Heart right ventricle (tissue), 16 donors: ENCODE data around the gene TUBG2. TPM values are rescaled to one million over a fixed set of nuclear protein-coding genes. Genes with fewer than 3 reads are reported as not detected.

Experiments
- ATAC-seq, 8 donors: fragments of 200-7000 bp; cut with Tn5 transposase; one replicate each; pipeline ENCODE4 v1.9.1; 2020; ENCODE audit warnings: mild to moderate bottlenecking in 8 of 8, moderate library complexity in 8 of 8, moderate number of reproducible peaks in 1 of 8
- DNase-seq, 2 donors: peaks; one replicate each; pipeline ENCODE4 v3.0.0-alpha.2; 2020
- H3K27ac ChIP-seq, 10 donors: fragments of 200-600 bp; sonication (generic) in 2 of 10; one replicate each; pipeline versions ENCODE4 v1.5.0 to v1.8.0; 2020 to 2022; ENCODE audit warnings: mild to moderate bottlenecking in 3 of 10
- H3K27me3 ChIP-seq, 7 donors: fragments of 200-600 bp; one replicate each; pipeline ENCODE4 v1.8.0; 2021 to 2022; ENCODE audit warnings: mild to moderate bottlenecking in 2 of 7
- H3K36me3 ChIP-seq, 9 donors: fragments of 200-600 bp; sonication (generic) in 1 of 9; one replicate each; pipeline versions ENCODE4 v1.5.0 to v1.8.0; 2020 to 2022; ENCODE audit warnings: mild to moderate bottlenecking in 2 of 9
- H3K4me1 ChIP-seq, 9 donors: fragments of 200-600 bp; sonication (generic) in 1 of 9; one replicate each; pipeline versions ENCODE4 v1.5.0 to v1.8.0; 2020 to 2022; ENCODE audit warnings: mild to moderate bottlenecking in 4 of 9
- H3K4me3 ChIP-seq, 10 donors: fragments of 200-600 bp; sonication (generic) in 2 of 10; one replicate each; pipeline versions ENCODE4 v1.5.0 to v1.8.0; 2020 to 2022; ENCODE audit warnings: mild to moderate bottlenecking in 7 of 10, moderate library complexity in 2 of 10
- H3K9me3 ChIP-seq, 11 donors: fragments of 200-600 bp in 10 of 11; sonication (generic) in 2 of 11; one replicate each; pipeline versions ENCODE4 v1.5.0 to v1.8.0; 2013 to 2022; ENCODE audit warnings: mild to moderate bottlenecking in 2 of 11, control low read depth in 1 of 11, moderate library complexity in 1 of 11
- WGBS, 2 donors: extraction: QIAGEN DNeasy Blood & Tissue Kit; methylation state at CpG; one replicate each; pipeline ENCODE4 v1.1.7; 2013; ENCODE audit warnings: inconsistent platforms in 1 of 2; 5-methylcytosine and 5-hydroxymethylcytosine counted together
- intact Hi-C, 10 donors: fragments of 100-400 bp; cut with DNase I; formaldehyde crosslinking; loops; one replicate each; pipeline versions ENCODE4 v1.11.1 to v1.14.2; 2022
- polyA plus RNA-seq, 2 donors: library from polyadenylated mRNA; stranded (reverse); fragments of 200-250 nt; gene quantifications; one replicate each; pipeline ENCODE4 v1.2.3, GENCODE V29; 2013
- total RNA-seq, 10 donors: library from RNA; stranded (reverse); fragmentation: NEBNext Ultra II Directional in 3 of 10; extraction: Animal tissue kit (Norgen Biotek cat#: 25700) in 3 of 10; gene quantifications; one replicate each; pipeline versions ENCODE4 v1.2.1 to v1.2.4, GENCODE V29; 2021 to 2023
- TF ChIP-seq, protein P1 (sequence below), 9 donors: fragments of 200-600 bp; sonication (generic) in 2 of 9; IDR thresholded peaks; one replicate each; pipeline versions ENCODE4 v1.5.0 to v1.8.0; 2021 to 2022; ENCODE audit warnings: antibody characterized with exemption in 9 of 9, mild to moderate bottlenecking in 5 of 9, moderate library complexity in 1 of 9
- donor health status: Arrhythmogenic right ventricular cardiomyopathy.
- donor health status: ischemic (EF 13 %, LVEDD 7.1; RV severe dilation, severe dysfunction).
- donor health status: healthy with polysubstance abuse.
- donor health status: DM: no; HTN: yes; CAD: no.
- donor health status: DM: no; HTN: no; CAD: no.
- donor health status: ischemic (EF 25% LVEDD 6.9; RV normal size, moderate dysfunction).
- donor health status: ischemic (EF 25% LVEDD 5.7; RV mildly dilated, moderate dysfunction).
- donor health status: healthy.
- donor health status: DM: yes; HTN: yes; CAD: no.
- donor health status: Ischemic cardiomyopathy.
- donor health status: ischemic (EF 35%, LVEDD 5.7; RV mildly dilated, moderate dysfunction).
- donor health status: nonischemic (EF 11% LVEDD 7.7; RV severe dilation, severe dysfunction).
- donor health status: DM: yes; HTN: yes; CAD: no.
- donor health status: PGD.
- donor health status: ischemic (EF 29% LVEDD 5.4; RV normal size, mild dysfunction).
- donor health status: nonischemic (EF 23%, LVEDD 6.1; RV moderate dilation, normal function).

TUBG2 gene
- total and polyA plus RNA-seq, 12 donors: 9.8 to 21.3 (median 14.7) TPM

- 74 to 75% methylated on average over 57 to 83 of the region's 87 CpGs for WGBS, 2 donors
- intact Hi-C loops: loop anchor here in 2 of 10 donors (10.0 kb wide), 1 partner anchor 55 kb away; no protein-coding TSS in a partner anchor
- ATAC-seq: no peak
- TF ChIP-seq, protein P1, sequence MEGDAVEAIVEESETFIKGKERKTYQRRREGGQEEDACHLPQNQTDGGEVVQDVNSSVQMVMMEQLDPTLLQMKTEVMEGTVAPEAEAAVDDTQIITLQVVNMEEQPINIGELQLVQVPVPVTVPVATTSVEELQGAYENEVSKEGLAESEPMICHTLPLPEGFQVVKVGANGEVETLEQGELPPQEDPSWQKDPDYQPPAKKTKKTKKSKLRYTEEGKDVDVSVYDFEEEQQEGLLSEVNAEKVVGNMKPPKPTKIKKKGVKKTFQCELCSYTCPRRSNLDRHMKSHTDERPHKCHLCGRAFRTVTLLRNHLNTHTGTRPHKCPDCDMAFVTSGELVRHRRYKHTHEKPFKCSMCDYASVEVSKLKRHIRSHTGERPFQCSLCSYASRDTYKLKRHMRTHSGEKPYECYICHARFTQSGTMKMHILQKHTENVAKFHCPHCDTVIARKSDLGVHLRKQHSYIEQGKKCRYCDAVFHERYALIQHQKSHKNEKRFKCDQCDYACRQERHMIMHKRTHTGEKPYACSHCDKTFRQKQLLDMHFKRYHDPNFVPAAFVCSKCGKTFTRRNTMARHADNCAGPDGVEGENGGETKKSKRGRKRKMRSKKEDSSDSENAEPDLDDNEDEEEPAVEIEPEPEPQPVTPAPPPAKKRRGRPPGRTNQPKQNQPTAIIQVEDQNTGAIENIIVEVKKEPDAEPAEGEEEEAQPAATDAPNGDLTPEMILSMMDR (IDR thresholded peaks at IDR 0.05): no peak
- H3K4me3 ChIP-seq: peak overlapping the region in 1 of 10 donors; percentile 34
- DNase-seq: no peak
- H3K27me3 ChIP-seq: peaks cover 0 to 60% (median 0%) of the 10 kb centered on the region in 7 donors
- H3K36me3 ChIP-seq: peaks cover 0 to 87% (median 33%) of the 10 kb centered on the region in 9 donors
- H3K4me1 ChIP-seq: peaks cover 25 to 66% (median 47%) of the 10 kb centered on the region in 9 donors
- H3K9me3 ChIP-seq: no peaks in the 10 kb centered on the region
- H3K27ac ChIP-seq: peak overlapping the region in 2 of 10 donors; percentile 10 to 83
Observed at GRCh38 chr17:42669977-42670788, 11.1 kb downstream of the TUBG2 start.

GRCh38 chr17:42670789-42671657 is 11.9 kb downstream of the TUBG2 start:
- peaks cover 0 to 68% (median 0%) of the 10 kb centered on the region in 7 donors for H3K27me3 ChIP-seq
- TF ChIP-seq, protein P1 (IDR thresholded peaks at IDR 0.05): no peak
- no peak for DNase-seq
- peak overlapping the region in 1 of 10 donors; percentile 34 for H3K4me3 ChIP-seq
- peaks cover 0 to 79% (median 33%) of the 10 kb centered on the region in 9 donors for H3K36me3 ChIP-seq
- peak overlapping the region in 3 of 10 donors; percentile 9 to 39 (median 24) for H3K27ac ChIP-seq
- intact Hi-C loops: no loop called here
- ATAC-seq: no peak
- WGBS, 2 donors: 82 to 83% methylated on average over 50 of the region's 50 CpGs
- no peaks in the 10 kb centered on the region for H3K9me3 ChIP-seq
- H3K4me1 ChIP-seq: peaks cover 25 to 73% (median 54%) of the 10 kb centered on the region in 9 donors

- Histone ChIP-seq H3K27ac (peak overlapping the region in 2 of 10 donors; percentile 9 to 98), H3K36me3 (peaks cover 0 to 68% (median 30%) of the 10 kb centered on the region in 9 donors), H3K27me3 (peaks cover 0 to 76% (median 0%) of the 10 kb centered on the region in 7 donors), H3K4me3 (no peak overlapping the region), H3K9me3 (no peaks in the 10 kb centered on the region), H3K4me1 (peaks cover 25 to 71% (median 51%) of the 10 kb centered on the region in 9 donors)
- no peak for ATAC-seq
- DNase-seq: no peak
- intact Hi-C loops: no loop called here
- WGBS, 2 donors: 85 to 86% methylated on average over 28 of the region's 28 CpGs
- TF ChIP-seq, protein P1 (IDR thresholded peaks at IDR 0.05): no peak
Observed at GRCh38 chr17:42672038-42672437, 13.0 kb downstream of the TUBG2 start.
